Umbilical cord (tissue), 2 donors: ENCODE measurements around the gene SLC41A1. TPM values are rescaled to one million over a fixed set of nuclear protein-coding genes. Genes with fewer than 3 reads are reported as not detected.
A peak's percentile ranks its signal among the peaks of the same experiment; 100 is the strongest.

Source experiments
- DNase-seq: peaks from one replicate; pipeline ENCODE4 v3.0.0-alpha.2; 2015; ENCODE audit warnings: low spot score
- total RNA-seq: library from RNA; depleted of rRNA; stranded (reverse); fragments of >200 nt; gene quantifications from one replicate; pipeline ENCODE4 v1.2.3, GENCODE V29; 2014; ENCODE audit warnings: low replicate concordance; ENCODE audit not compliant: insufficient read depth

The SLC41A1 gene
- total RNA-seq, 1 donor from 2014 or later: 7.7 TPM

- no peak for DNase-seq
Observed at GRCh38 chr1:205787287-205787916, 25.6 kb downstream of the SLC41A1 start.

GRCh38 chr1:205786601-205787000 lies 26.4 kb downstream of the SLC41A1 start:
- no peak for DNase-seq

GRCh38 chr1:205785446-205785845 lies 27.6 kb downstream of the SLC41A1 start:
- no peak for DNase-seq

- DNase-seq: no peak
Observed at GRCh38 chr1:205783904-205784303, 29.1 kb downstream of the SLC41A1 start.

GRCh38 chr1:205783433-205783795 lies 29.6 kb downstream of the SLC41A1 start:
- DNase-seq: no peak

- no peak for DNase-seq
Observed at GRCh38 chr1:205782627-205783432, 30.2 kb downstream of the SLC41A1 start.

GRCh38 chr1:205780335-205780734 lies 32.7 kb downstream of the SLC41A1 start:
- no peak for DNase-seq

GRCh38 chr1:205777994-205778393 lies 35.0 kb downstream of the SLC41A1 start:
- no peak for DNase-seq

GRCh38 chr1:205775717-205776056 lies 37.3 kb downstream of the SLC41A1 start:
- no peak for DNase-seq

GRCh38 chr1:205775015-205775716 lies 37.8 kb downstream of the SLC41A1 start, which contains the start of gene RAB29:
TSS of gene RAB29 (minus strand) at chr1:205775482. CDS start at chr1:205774956, 526 bp downstream.
- DNase-seq: peak; percentile 89

- peak; percentile 11 for DNase-seq
Observed at GRCh38 chr1:205774198-205775014, 38.6 kb downstream of the SLC41A1 start.

- no peak for DNase-seq
Observed at GRCh38 chr1:205772607-205773032, 40.4 kb downstream of the SLC41A1 start.

GRCh38 chr1:205770618-205771017 lies 42.4 kb downstream of the SLC41A1 start:
- peak; percentile 49 for DNase-seq

- no peak for DNase-seq
Observed at GRCh38 chr1:205769641-205770365, 43.2 kb downstream of the SLC41A1 start.

- no peak for DNase-seq
Observed at GRCh38 chr1:205767248-205767647, 45.8 kb downstream of the SLC41A1 start.

- DNase-seq: no peak
Observed at GRCh38 chr1:205766570-205766969, 46.4 kb downstream of the SLC41A1 start.

- no peak for DNase-seq
Observed at GRCh38 chr1:205766038-205766437, 47.0 kb downstream of the SLC41A1 start.

GRCh38 chr1:205764578-205764977 lies 48.4 kb downstream of the SLC41A1 start:
- DNase-seq: no peak

GRCh38 chr1:205763980-205764379 lies 49.0 kb downstream of the SLC41A1 start:
- DNase-seq: no peak

- DNase-seq: no peak
Observed at GRCh38 chr1:205760606-205761005, 52.4 kb downstream of the SLC41A1 start.

- DNase-seq: no peak
Observed at GRCh38 chr1:205756552-205756951, 56.4 kb downstream of the SLC41A1 start.
